Hypothalamus (tissue), 51 donors: ENCODE data around the gene PVR.
"Not testable (repeated sequence)": the region's sequence is repeated elsewhere in the genome, so short reads cannot be mapped to it uniquely, and the experiment has no call there.

Source experiments
- DNase-seq, 51 donors: peaks; one replicate each; lab custom pipeline; 2025; lab: John Stamatoyannopoulos, UW

Gene PVR

GRCh38 chr19:44617110-44617880 is 26.4 kb upstream of the PVR start:
- no peak for DNase-seq

GRCh38 chr19:44618640-44619357 is 24.9 kb upstream of the PVR start:
- DNase-seq = no peak

DNA sequence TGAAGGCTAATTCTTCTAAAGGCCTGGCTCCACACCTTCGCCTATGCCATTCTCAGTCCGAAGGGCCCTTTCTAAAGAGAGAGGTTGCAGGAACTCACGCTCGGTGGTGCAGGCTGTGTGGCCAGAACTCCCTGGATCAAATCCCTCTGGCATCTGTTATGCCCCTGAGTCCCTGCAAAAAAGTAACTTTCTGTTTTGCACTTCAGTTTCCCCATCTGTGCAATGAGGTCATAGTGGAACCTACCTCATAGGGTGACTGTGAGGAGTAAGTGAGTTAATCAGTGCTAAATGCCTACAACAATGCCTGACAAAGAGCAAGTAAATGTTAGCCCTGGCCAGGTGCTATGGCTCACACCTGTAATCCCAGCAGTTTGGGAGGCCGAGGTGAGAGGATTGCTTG is 23.0 kb upstream of the PVR start:
- no peak for DNase-seq

DNA sequence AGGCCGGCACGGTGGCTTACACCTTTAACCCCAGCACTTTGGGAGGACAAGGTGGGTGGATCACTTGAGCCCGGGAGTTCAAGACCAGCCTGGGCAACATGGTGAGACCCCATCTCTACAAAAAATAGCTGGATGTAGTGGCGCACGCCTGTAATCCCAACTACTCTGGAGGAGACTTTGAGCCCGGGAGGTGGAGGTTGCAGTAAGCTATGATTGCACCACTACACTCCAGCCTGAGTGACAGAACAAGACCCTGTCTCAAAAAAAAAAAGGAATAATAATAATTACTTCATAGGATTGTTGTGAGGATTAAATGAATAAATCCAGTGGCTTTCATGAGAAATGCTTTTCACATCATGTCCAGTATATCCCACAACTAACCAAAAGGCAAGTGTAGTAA is 22.3 kb upstream of the PVR start:
- no peak for DNase-seq

DNA sequence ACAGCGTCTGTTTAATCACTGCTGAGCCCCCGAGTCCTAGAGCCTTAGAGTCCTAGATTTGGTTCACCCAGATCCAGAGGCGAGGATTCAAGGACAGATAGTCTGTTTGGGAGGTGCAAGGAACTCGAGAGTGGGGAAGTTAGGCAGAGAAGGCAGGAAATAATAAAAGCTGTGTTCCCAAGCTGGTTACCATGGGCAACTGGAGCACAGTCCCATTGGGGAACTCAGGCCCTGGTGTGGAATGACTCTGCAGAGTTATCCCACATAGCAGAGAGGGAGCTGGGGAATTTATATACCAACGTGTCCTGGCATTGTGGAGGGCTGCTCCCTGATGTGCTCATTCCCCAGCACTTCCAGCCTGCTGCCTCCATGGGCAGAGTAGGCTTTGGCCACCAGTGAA is 20.6 kb upstream of the PVR start:
- no peak for DNase-seq

GRCh38 chr19:44623626-44624025 is 20.1 kb upstream of the PVR start:
- DNase-seq = no peak

DNA sequence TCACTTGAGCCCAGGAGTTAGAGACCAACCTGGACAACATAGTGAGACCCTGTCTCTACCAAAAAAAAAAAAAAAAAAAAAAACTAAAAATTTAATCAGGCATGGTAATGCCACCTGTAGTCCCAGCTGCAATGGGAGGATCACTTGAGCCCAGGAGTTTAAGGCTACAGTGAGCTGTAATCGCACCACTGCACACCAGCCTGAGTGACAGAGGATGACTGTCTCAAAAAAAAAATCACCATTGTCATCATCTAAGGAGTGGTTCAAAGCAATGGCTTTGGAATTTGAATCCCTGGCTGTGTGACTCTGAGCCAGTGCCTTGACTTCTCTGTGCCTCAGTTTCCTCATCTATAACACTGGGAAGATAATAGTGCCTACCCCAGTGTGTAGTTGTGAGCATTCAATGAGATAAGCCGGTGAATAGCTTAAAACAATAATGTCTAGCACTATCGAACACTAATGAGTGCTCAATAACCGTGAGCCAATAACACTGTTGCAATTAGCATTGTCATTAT is 18.8 kb upstream of the PVR start:
- no peak for DNase-seq

DNA sequence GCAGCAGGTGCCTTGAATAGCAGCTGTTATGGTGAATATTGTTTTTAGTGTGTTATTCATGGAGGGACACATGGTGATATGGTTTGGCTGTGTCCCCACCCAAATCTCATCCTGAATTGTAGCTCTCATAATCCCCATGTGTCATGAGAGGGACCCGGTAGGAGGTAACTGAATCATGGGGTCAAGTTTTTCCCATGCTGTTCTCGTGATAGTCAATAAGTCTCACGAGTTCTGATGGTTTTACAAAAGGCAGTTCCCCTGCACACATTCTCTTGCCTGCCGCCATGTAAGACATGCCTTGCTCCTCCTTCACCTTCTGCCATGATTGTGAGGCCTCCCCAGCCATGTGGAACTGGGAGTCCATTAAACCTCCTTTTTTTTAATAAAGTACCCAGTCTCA is 18.1 kb upstream of the PVR start:
- not testable (repeated sequence) for DNase-seq

GRCh38 chr19:44626048-44626624 is 17.6 kb upstream of the PVR start:
- no peak for DNase-seq

DNA sequence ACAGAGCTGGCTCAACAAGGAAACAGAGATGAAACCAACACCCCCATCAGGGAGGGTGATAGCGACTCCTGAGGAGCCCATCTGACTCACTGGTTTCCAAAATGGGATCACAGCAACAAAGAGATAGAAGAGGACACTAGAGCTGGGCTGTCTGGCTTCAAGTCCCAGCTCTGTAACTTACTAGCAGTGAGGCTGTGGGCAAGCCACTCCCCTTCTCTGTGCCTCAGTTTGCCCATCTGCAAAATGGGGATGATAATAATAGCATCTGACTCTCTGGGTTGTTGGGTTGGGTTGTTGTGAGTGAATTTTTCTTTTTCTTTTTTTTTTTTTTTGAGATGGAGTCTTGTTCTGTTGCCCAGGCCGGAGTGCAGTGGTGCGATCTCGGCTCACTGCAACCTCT is 16.1 kb upstream of the PVR start:
- DNase-seq = no peak

DNA sequence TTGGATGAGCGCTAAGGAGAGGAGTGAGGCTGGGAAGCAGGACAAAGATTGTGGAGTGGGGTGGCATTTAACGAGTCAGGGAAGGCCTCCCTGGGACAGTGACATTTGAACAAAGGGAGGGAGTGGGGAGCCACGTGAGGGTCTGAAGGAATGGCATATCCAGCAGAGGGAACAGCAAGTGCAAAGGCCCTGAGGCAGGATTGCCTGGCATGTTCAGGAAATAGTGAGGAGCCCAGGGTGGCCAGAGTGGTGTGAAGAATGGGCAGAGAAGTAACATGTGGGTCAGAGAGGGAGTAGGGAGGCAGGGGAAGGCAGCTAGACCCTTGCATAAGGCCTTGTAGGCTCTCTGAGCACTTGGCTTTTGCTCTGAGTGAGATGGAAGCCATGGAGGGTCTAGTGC is 14.9 kb upstream of the PVR start:
- DNase-seq = no peak

GRCh38 chr19:44631611-44632010 is 12.1 kb upstream of the PVR start:
- DNase-seq = not testable (repeated sequence)

GRCh38 chr19:44634058-44634457 is 9.7 kb upstream of the PVR start:
- not testable (repeated sequence) for DNase-seq

DNA sequence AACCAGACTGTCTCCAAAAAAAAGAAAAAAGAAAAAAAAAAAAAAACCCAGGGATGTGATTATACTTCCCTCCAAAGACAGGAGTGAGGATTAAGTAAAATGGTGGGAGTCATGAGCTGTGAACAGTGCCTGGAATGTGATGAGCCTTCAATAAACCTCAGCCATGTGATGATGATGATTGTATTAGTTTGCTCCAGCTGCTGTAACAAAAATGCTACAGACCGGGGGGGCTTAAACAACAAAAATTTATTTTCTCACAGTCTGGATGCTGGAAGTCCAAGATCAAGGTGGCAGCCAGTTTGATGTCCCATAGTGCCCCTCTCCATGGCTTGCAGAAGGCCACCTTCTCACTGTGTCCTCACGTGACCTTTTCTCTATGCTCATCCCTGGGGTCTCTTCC is 8.9 kb upstream of the PVR start:
- DNase-seq = no peak

- no peak for DNase-seq
Measured at GRCh38 chr19:44635581-44636438, 7.9 kb upstream of the PVR start.

- DNase-seq = no peak
Measured at GRCh38 chr19:44636439-44637389, 7.0 kb upstream of the PVR start.

DNA sequence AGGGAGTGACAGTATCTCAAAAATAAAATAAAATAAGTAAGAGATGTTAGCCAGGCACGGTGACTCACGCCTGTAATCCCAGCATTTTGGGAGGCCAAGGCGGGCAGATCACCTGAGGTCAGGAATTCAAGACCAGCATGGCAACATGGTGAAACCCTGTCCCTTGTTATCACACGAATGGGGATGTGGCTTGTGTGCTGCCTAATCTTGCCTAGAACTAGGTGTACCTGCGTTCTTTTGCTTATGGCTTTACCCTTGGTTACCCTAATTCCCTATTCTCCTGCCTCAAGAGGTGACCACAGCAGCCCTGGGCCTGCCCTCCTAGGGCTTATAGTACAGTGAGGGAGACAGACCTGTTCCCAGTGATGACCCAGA is 6.3 kb upstream of the PVR start:
- DNase-seq = no peak

DNA sequence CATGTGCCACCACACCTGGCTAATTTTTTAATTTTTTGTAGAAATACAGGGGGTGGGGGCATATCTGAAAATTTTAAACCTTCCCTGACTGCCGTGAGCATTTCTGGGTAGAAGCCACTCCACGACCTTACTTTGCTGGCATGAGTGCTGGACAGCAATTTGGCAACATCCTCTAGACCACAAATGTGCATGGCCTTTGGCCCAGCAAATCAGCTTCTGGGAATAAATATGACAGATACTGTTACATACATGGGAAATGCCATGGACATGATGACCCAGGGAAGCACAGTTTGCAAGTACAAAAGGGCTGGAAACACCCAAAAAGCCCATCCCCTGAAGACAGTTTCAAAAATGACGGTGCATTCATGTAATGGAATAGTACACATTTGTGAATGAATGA is 3.2 kb upstream of the PVR start:
- DNase-seq = no peak

- no peak for DNase-seq
Measured at GRCh38 chr19:44641501-44642265, 2.0 kb upstream of the PVR start.
